ENCODE measurements around the gene MMD. TPM values are rescaled to one million over a fixed set of nuclear protein-coding genes. Genes with fewer than 3 reads are reported as not detected.
"Not testable (repeated sequence)": the region's sequence is repeated elsewhere in the genome, so short reads cannot be mapped to it uniquely, and the experiment has no call there.

MMD gene
- total and polyA plus RNA-seq, 9 donors: 10.0 to 18.8 (median 17.4) TPM

- DNase-seq: peak; percentile 11
- Histone ChIP-seq H3K27me3 (ENCODE audit: control insufficient read depth, insufficient read depth, low read length) (no peaks in the 10 kb centered on the region), H3K4me1 (ENCODE audit: control insufficient read depth, insufficient read depth, low read length) (peaks cover 10% of the 10 kb centered on the region), H3K9me3 (replicated peaks; ENCODE audit: control insufficient read depth, low read depth, low read length) (no peaks in the 10 kb centered on the region), H3K27ac (ENCODE audit: low read length) (no peak overlapping the region), H3K36me3 (ENCODE audit: control insufficient read depth, insufficient read depth, low read length) (no peaks in the 10 kb centered on the region), H3K4me3 (ENCODE audit: low read length) (no peak overlapping the region)
- WGBS (ENCODE audit: insufficient coverage): 25% methylated on average over 3 of the region's 4 CpGs
Measured at GRCh38 chr17:55424893-55425540, 3.4 kb upstream of the MMD start.

GRCh38 chr17:55423535-55423934, 1.9 kb upstream of the MMD start:
- no peaks in the 10 kb centered on the region for H3K36me3 ChIP-seq (ENCODE audit: control insufficient read depth, insufficient read depth, low read length)
- peaks cover 10% of the 10 kb centered on the region for H3K4me1 ChIP-seq (ENCODE audit: control insufficient read depth, insufficient read depth, low read length)
- H3K4me3 ChIP-seq (ENCODE audit: low read length): no peak overlapping the region
- H3K27ac ChIP-seq (ENCODE audit: low read length): no peak overlapping the region
- H3K27me3 ChIP-seq (ENCODE audit: control insufficient read depth, insufficient read depth, low read length): no peaks in the 10 kb centered on the region
- H3K9me3 ChIP-seq (replicated peaks; ENCODE audit: control insufficient read depth, low read depth, low read length): no peaks in the 10 kb centered on the region
- no CpG with 5 or more reads among the region's 3 CpGs for WGBS (ENCODE audit: insufficient coverage)
- no peak for DNase-seq

GRCh38 chr17:55422828-55423164, 1.2 kb upstream of the MMD start:
- H3K4me1 ChIP-seq (ENCODE audit: control insufficient read depth, insufficient read depth, low read length): peaks cover 10% of the 10 kb centered on the region
- 67% methylated on average over 2 of the region's 6 CpGs for WGBS (ENCODE audit: insufficient coverage)
- H3K27ac ChIP-seq (ENCODE audit: low read length); H3K27me3 ChIP-seq (ENCODE audit: control insufficient read depth, insufficient read depth, low read length); H3K36me3 ChIP-seq (ENCODE audit: control insufficient read depth, insufficient read depth, low read length); H3K9me3 ChIP-seq (replicated peaks; ENCODE audit: control insufficient read depth, low read depth, low read length); DNase-seq; H3K4me3 ChIP-seq (ENCODE audit: low read length): not testable (repeated sequence)

- H3K4me3 ChIP-seq (ENCODE audit: low read length): peak overlapping the region; percentile 76
- H3K4me1 ChIP-seq (ENCODE audit: control insufficient read depth, insufficient read depth, low read length): peaks cover 10% of the 10 kb centered on the region
- H3K36me3 ChIP-seq (ENCODE audit: control insufficient read depth, insufficient read depth, low read length): no peaks in the 10 kb centered on the region
- WGBS (ENCODE audit: insufficient coverage): 0% methylated on average over 18 of the region's 21 CpGs
- peak overlapping the region; percentile 56 for H3K27ac ChIP-seq (ENCODE audit: low read length)
- peaks cover 2% of the 10 kb centered on the region for H3K9me3 ChIP-seq (replicated peaks; ENCODE audit: control insufficient read depth, low read depth, low read length)
- DNase-seq: peak; percentile 45
- H3K27me3 ChIP-seq (ENCODE audit: control insufficient read depth, insufficient read depth, low read length): no peaks in the 10 kb centered on the region
Measured at GRCh38 chr17:55420776-55421178, 858 bp downstream of the MMD start.

- Histone ChIP-seq H3K36me3 (ENCODE audit: control insufficient read depth, insufficient read depth, low read length) (no peaks in the 10 kb centered on the region), H3K27ac (ENCODE audit: low read length) (peak overlapping the region; percentile 56), H3K4me1 (ENCODE audit: control insufficient read depth, insufficient read depth, low read length) (peaks cover 10% of the 10 kb centered on the region), H3K9me3 (replicated peaks; ENCODE audit: control insufficient read depth, low read depth, low read length) (peaks cover 2% of the 10 kb centered on the region), H3K27me3 (ENCODE audit: control insufficient read depth, insufficient read depth, low read length) (no peaks in the 10 kb centered on the region), H3K4me3 (ENCODE audit: low read length) (peak overlapping the region; percentile 76)
- DNase-seq: peak; percentile 33
- 52% methylated on average over 5 of the region's 6 CpGs for WGBS (ENCODE audit: insufficient coverage)
Measured at GRCh38 chr17:55420067-55420775, 1.4 kb downstream of the MMD start.

- H3K27ac ChIP-seq (ENCODE audit: low read length): no peak overlapping the region
Measured at GRCh38 chr17:55418369-55419268, 3.0 kb downstream of the MMD start.

GRCh38 chr17:55417411-55418268, 4.0 kb downstream of the MMD start:
- H3K27ac ChIP-seq (ENCODE audit: low read length): no peak overlapping the region
- 83% methylated on average over 2 of the region's 4 CpGs for WGBS (ENCODE audit: insufficient coverage)

More at GRCh38 chr17:55418369-55419268, 3.0 kb downstream of the MMD start:
- WGBS (ENCODE audit: insufficient coverage): no CpG with 5 or more reads among the region's 3 CpGs
- Histone ChIP-seq H3K4me1 (ENCODE audit: control insufficient read depth, insufficient read depth, low read length) (peaks cover 10% of the 10 kb centered on the region), H3K27me3 (ENCODE audit: control insufficient read depth, insufficient read depth, low read length) (no peaks in the 10 kb centered on the region), H3K36me3 (ENCODE audit: control insufficient read depth, insufficient read depth, low read length) (peaks cover 3% of the 10 kb centered on the region), H3K4me3 (ENCODE audit: low read length) (no peak overlapping the region), H3K9me3 (replicated peaks; ENCODE audit: control insufficient read depth, low read depth, low read length) (peaks cover 2% of the 10 kb centered on the region)
- no peak for DNase-seq

GRCh38 chr17:55416470-55417052, 5.1 kb downstream of the MMD start:
- no peaks in the 10 kb centered on the region for H3K27me3 ChIP-seq (ENCODE audit: control insufficient read depth, insufficient read depth, low read length)
- H3K27ac ChIP-seq (ENCODE audit: low read length): no peak overlapping the region
- no peak overlapping the region for H3K4me3 ChIP-seq (ENCODE audit: low read length)
- peaks cover 5% of the 10 kb centered on the region for H3K36me3 ChIP-seq (ENCODE audit: control insufficient read depth, insufficient read depth, low read length)
- peaks cover 2% of the 10 kb centered on the region for H3K9me3 ChIP-seq (replicated peaks; ENCODE audit: control insufficient read depth, low read depth, low read length)
- no peak for DNase-seq
- peaks cover 9% of the 10 kb centered on the region for H3K4me1 ChIP-seq (ENCODE audit: control insufficient read depth, insufficient read depth, low read length)
- WGBS (ENCODE audit: insufficient coverage): 50% methylated on average over 1 of the region's 4 CpGs

More at GRCh38 chr17:55417411-55418268, 4.0 kb downstream of the MMD start:
- H3K36me3 ChIP-seq (ENCODE audit: control insufficient read depth, insufficient read depth, low read length): peaks cover 3% of the 10 kb centered on the region
- no peak for DNase-seq
- no peaks in the 10 kb centered on the region for H3K27me3 ChIP-seq (ENCODE audit: control insufficient read depth, insufficient read depth, low read length)
- peaks cover 2% of the 10 kb centered on the region for H3K9me3 ChIP-seq (replicated peaks; ENCODE audit: control insufficient read depth, low read depth, low read length)
- peaks cover 10% of the 10 kb centered on the region for H3K4me1 ChIP-seq (ENCODE audit: control insufficient read depth, insufficient read depth, low read length)
- H3K4me3 ChIP-seq (ENCODE audit: low read length): no peak overlapping the region

- peaks cover 11% of the 10 kb centered on the region for H3K36me3 ChIP-seq (ENCODE audit: control insufficient read depth, insufficient read depth, low read length)
- no peaks in the 10 kb centered on the region for H3K27me3 ChIP-seq (ENCODE audit: control insufficient read depth, insufficient read depth, low read length)
- no peak overlapping the region for H3K27ac ChIP-seq (ENCODE audit: low read length)
- DNase-seq: no peak
- H3K4me1 ChIP-seq (ENCODE audit: control insufficient read depth, insufficient read depth, low read length): peaks cover 9% of the 10 kb centered on the region
- H3K9me3 ChIP-seq (replicated peaks; ENCODE audit: control insufficient read depth, low read depth, low read length): peaks cover 2% of the 10 kb centered on the region
- H3K4me3 ChIP-seq (ENCODE audit: low read length): no peak overlapping the region
Measured at GRCh38 chr17:55416000-55416399, 5.6 kb downstream of the MMD start.

Measured in muscle of leg (tissue), 11 donors.